GM18909 (cell line): ENCODE data around the gene USP48.
"Not testable (repeated sequence)": the region's sequence is repeated elsewhere in the genome, so short reads cannot be mapped to it uniquely, and the experiment has no call there.

Source experiments
- ATAC-seq: cut with Tn5 transposase; IDR thresholded peaks from one replicate; pipeline ENCODE4 v1.9.1; 2021; ENCODE audit warnings: mild to moderate bottlenecking; ENCODE audit not compliant: unreplicated experiment, poor library complexity

The USP48 gene

DNA sequence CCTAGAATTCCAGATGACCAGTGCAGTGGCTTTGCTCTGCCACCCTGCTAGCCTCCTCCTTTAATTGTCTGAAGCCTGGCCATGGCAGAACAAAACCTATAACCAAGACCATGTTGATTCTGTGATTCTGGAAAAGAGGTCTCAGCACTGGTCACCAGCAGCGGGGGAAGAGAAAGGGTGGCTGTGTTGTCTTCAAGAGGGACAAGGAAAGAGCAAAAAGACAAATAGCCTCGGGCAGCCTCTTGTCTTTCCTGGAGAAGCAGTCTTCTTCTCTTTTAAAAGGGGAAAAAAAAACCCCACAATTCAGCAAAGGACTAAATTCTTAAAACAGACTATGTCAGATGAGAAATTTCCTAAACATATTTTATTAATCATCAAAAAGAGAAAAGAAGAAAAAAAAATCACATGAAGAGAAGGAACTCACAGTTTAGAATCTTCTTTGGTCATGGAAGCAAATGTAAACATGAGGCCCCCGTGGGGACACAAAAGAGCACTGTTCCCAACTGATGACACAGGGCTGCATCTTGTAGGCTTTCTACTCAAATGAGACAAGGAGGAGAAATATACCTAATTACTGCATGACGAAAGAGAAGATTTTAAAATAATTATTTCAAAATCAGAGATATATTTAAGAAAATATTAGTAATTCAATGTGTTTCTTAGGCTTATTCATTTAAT, 77.5 kb downstream of the USP48 start:
- ATAC-seq: no peak

DNA sequence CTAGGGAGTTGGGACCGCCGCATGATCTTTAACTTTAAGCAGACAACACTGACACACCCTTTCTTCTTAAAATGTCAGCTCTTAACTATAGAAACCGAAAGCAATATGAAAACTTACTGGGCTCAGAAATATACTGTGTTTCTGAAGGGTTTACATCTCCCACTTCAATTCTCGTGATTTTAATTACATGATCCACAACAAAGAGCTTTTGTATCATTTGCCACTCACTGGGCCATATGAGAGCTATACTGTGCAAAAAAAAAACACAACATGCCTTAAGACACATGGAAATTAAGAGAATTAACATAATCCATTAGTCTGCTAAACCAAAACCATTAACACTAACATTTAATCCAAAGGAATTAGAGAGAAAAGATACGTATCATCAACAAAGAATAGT, 78.8 kb downstream of the USP48 start:
- no peak for ATAC-seq

GRCh38 chr1:21703318-21703963, 79.5 kb downstream of the USP48 start:
- no peak for ATAC-seq

- ATAC-seq: no peak
Observed at GRCh38 chr1:21702780-21703179, 80.2 kb downstream of the USP48 start.

GRCh38 chr1:21701401-21701800, 81.5 kb downstream of the USP48 start:
- ATAC-seq: no peak

GRCh38 chr1:21700094-21700493, 82.9 kb downstream of the USP48 start:
- ATAC-seq: no peak

- ATAC-seq: no peak
Observed at GRCh38 chr1:21696931-21697330, 86.0 kb downstream of the USP48 start.

GRCh38 chr1:21693732-21694131, 89.2 kb downstream of the USP48 start:
- no peak for ATAC-seq

- no peak for ATAC-seq
Observed at GRCh38 chr1:21691739-21692138, 91.2 kb downstream of the USP48 start.

GRCh38 chr1:21689661-21690372, 93.1 kb downstream of the USP48 start:
- no peak for ATAC-seq

DNA sequence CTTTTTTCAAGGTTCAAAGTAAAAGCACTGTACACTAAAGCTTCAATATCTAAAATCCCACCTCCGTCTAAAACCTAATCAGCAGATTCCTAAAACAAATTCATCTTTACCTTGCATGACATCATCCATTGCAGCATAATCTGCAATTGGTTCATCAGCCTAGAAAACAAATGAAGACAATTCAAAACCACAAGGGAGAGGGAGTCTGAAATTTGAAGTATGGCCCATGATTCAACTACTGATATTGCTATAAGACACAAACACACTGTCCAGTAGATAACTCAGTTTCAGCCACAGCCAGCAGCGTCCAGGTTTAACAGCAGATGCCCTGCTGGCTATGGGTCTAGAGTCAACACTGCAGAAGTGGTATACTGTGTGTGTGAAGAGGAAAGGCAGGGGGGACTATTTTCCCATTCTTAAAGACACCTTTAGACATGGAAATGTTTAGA, 95.8 kb downstream of the USP48 start:
- no peak for ATAC-seq

DNA sequence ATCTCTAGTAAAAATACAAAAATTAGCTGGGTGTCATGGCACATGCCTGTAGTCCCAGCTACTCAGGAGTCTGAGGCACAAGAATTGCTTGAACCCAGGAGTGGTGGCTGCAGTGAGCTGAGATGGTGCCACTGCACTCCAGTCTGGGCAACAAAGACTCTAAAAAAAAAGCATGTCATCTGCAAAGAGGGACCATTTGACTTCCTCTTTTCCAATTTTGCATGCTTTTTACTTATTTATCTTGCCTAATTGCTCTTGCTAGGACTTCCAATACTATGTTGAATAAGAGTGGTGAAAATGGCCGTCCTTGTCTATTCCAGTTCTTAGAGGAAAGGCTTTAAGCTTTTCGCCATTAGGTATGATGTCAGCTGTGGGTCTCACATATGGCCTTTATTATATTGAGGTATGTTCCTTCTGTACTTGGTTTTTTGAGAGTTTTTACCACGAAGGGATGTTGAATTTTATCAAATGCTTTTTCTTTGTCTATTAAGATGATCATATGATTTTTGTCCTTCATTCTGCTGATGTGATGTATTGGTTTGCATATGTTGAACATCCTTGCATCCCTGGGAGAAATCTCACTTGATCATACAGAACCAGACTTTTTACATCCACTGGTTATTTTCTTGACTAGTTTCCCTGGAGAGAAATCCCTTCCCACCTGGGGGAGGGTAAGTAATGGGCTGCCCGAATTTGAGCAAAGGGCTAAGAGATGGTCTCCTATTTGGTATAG, 96.8 kb downstream of the USP48 start:
- ATAC-seq: no peak

- ATAC-seq: no peak
Observed at GRCh38 chr1:21681426-21681825, 101.5 kb downstream of the USP48 start.

- no peak for ATAC-seq
Observed at GRCh38 chr1:21680918-21681317, 102.0 kb downstream of the USP48 start.

GRCh38 chr1:21680381-21680780, 102.6 kb downstream of the USP48 start:
- ATAC-seq: no peak

- no peak for ATAC-seq
Observed at GRCh38 chr1:21677168-21677567, 105.8 kb downstream of the USP48 start.

- ATAC-seq: no peak
Observed at GRCh38 chr1:21674957-21675356, 108.0 kb downstream of the USP48 start.

DNA sequence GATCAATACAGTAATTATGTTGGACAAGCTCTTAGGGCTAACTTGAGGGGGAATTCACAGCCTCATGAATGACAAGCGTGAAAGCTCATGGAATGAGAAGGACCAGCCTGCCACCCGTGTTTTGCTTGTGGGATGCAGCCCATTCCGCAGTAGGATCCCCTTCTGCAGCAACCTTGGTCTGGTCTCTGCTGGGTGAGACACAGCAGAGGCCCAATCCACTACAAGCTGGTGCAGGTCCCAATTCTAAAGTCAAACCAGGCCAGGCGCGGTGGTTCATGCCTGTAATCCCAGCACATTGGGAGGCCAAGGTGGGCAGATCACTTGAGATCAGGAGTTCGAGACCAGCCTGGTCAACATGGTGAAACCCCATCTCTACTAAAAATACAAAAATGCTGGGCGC, 109.1 kb downstream of the USP48 start:
- ATAC-seq: not testable (repeated sequence)

- no peak for ATAC-seq
Observed at GRCh38 chr1:21673277-21673780, 109.6 kb downstream of the USP48 start.

GRCh38 chr1:21672478-21673276, 110.3 kb downstream of the USP48 start:
- ATAC-seq: no peak
